ENCODE data around the gene HNRNPUL1.
"Not testable (repeated sequence)": the region's sequence is repeated elsewhere in the genome, so short reads cannot be mapped to it uniquely, and the experiment has no call there.

The HNRNPUL1 gene

GRCh38 chr19:41276231-41276630 is 12.1 kb downstream of the HNRNPUL1 start:
- DNase-seq (ENCODE audit: low read depth in 2 of 2): no peak

- no peak for DNase-seq (ENCODE audit: low read depth in 2 of 2)
Measured at GRCh38 chr19:41278478-41278877, 14.3 kb downstream of the HNRNPUL1 start.

- no peak for DNase-seq (ENCODE audit: low read depth in 2 of 2)
Measured at GRCh38 chr19:41288673-41289530, 24.7 kb downstream of the HNRNPUL1 start.

GRCh38 chr19:41289814-41290213 is 25.6 kb downstream of the HNRNPUL1 start:
- DNase-seq (ENCODE audit: low read depth in 2 of 2): not testable (repeated sequence)

- DNase-seq (ENCODE audit: low read depth in 2 of 2): no peak
Measured at GRCh38 chr19:41294393-41294792, 30.2 kb downstream of the HNRNPUL1 start.

- no peak for DNase-seq (ENCODE audit: low read depth in 2 of 2)
Measured at GRCh38 chr19:41295499-41295898, 31.3 kb downstream of the HNRNPUL1 start.

- no peak for DNase-seq (ENCODE audit: low read depth in 2 of 2)
Measured at GRCh38 chr19:41296433-41296871, 32.3 kb downstream of the HNRNPUL1 start.

- no peak for DNase-seq (ENCODE audit: low read depth in 2 of 2)
Measured at GRCh38 chr19:41297628-41298347, 33.6 kb downstream of the HNRNPUL1 start.

GRCh38 chr19:41298348-41298964 is 34.3 kb downstream of the HNRNPUL1 start:
- DNase-seq (ENCODE audit: low read depth in 2 of 2): no peak

GRCh38 chr19:41299046-41299754 is 35.0 kb downstream of the HNRNPUL1 start:
- DNase-seq (ENCODE audit: low read depth in 2 of 2): no peak

- no peak for DNase-seq (ENCODE audit: low read depth in 2 of 2)
Measured at GRCh38 chr19:41299755-41300089, 35.5 kb downstream of the HNRNPUL1 start.

GRCh38 chr19:41300555-41300954 is 36.4 kb downstream of the HNRNPUL1 start:
- no peak for DNase-seq (ENCODE audit: low read depth in 2 of 2)

- DNase-seq (ENCODE audit: low read depth in 2 of 2): no peak
Measured at GRCh38 chr19:41302624-41303351, 38.6 kb downstream of the HNRNPUL1 start.

- DNase-seq (ENCODE audit: low read depth in 2 of 2): no peak
Measured at GRCh38 chr19:41303954-41304353, 39.8 kb downstream of the HNRNPUL1 start.

GRCh38 chr19:41304706-41305483 is 40.7 kb downstream of the HNRNPUL1 start:
- no peak for DNase-seq (ENCODE audit: low read depth in 2 of 2)

- DNase-seq (ENCODE audit: low read depth in 2 of 2): no peak
Measured at GRCh38 chr19:41305927-41306793, 42.0 kb downstream of the HNRNPUL1 start.

- DNase-seq (ENCODE audit: low read depth in 2 of 2): no peak
Measured at GRCh38 chr19:41307090-41307875, 43.1 kb downstream of the HNRNPUL1 start.

- no peak for DNase-seq (ENCODE audit: low read depth in 2 of 2)
Measured at GRCh38 chr19:41307954-41308449, 43.8 kb downstream of the HNRNPUL1 start.

Data from fibroblast of skin of left biceps (primary cell).